IMR-90 (cell line): Measurements from ENCODE around the gene EHMT1.

ENCODE experiments used
- BHLHE40 ChIP-seq: fragments of 150-350 bp; IDR thresholded peaks from 2 replicates; pipeline ENCODE4 v1.6.1; 2016; ENCODE audit warnings: mild to moderate bottlenecking, low read depth, low read length
- CHD1 ChIP-seq: IDR thresholded peaks from 2 replicates; pipeline ENCODE4 v1.6.1; 2012; ENCODE audit warnings: low read depth, low read length, improper control_type of control experiment
- CTCF ChIP-seq: conservative IDR thresholded peaks from 2 replicates; pipeline ENCODE4 v1.5.1; 2012; ENCODE audit warnings: mild to moderate bottlenecking, low read depth, low read length, improper control_type of control experiment
- RAD21 ChIP-seq: IDR thresholded peaks from 2 replicates; pipeline ENCODE4 v1.6.1; 2012; ENCODE audit warnings: low read length, improper control_type of control experiment

- no peak for TF ChIP-seq RAD21
- TF ChIP-seq CTCF, result no peak
- no peak for TF ChIP-seq BHLHE40
- TF ChIP-seq CHD1, result no peak
Measured at GRCh38 chr9:137723783-137724445, 105.1 kb downstream of the EHMT1 start.
